H9 (cell line): ENCODE results near the gene TBC1D5. TPM values are rescaled to one million over a fixed set of nuclear protein-coding genes. Genes with fewer than 3 reads are reported as not detected.

Experiments used
- DNase-seq: peaks from one replicate; pipeline ENCODE4 v3.0.0-alpha.2; 2017
- H2AFZ ChIP-seq: one replicate; pipeline ENCODE4 v1.6.1; 2013; ENCODE audit warnings: mild to moderate bottlenecking, low read length, control low read depth, moderate library complexity
- H2AK5ac ChIP-seq: 2 replicates; pipeline ENCODE4 v1.6.1; 2013; ENCODE audit warnings: low read length, control low read depth, mixed read lengths; ENCODE audit not compliant: insufficient read length
- H2BK120ac ChIP-seq: one replicate; pipeline ENCODE4 v1.6.1; 2013; ENCODE audit warnings: low read depth, mild to moderate bottlenecking, low read length, control low read depth, inconsistent platforms; ENCODE audit not compliant: poor library complexity, severe bottlenecking
- H2BK12ac ChIP-seq: 2 replicates; pipeline ENCODE4 v1.6.1; 2013; ENCODE audit warnings: low read length, control low read depth, mixed read lengths, low read depth; ENCODE audit not compliant: insufficient read length
- H2BK15ac ChIP-seq: 2 replicates; pipeline ENCODE4 v1.6.1; 2013; ENCODE audit warnings: low read depth, low read length, control low read depth
- H2BK20ac ChIP-seq: one replicate; pipeline ENCODE4 v1.6.1; 2013; ENCODE audit warnings: low read depth, mild to moderate bottlenecking, low read length, control low read depth, inconsistent platforms; ENCODE audit not compliant: poor library complexity, severe bottlenecking
- H2BK5ac ChIP-seq: 2 replicates; pipeline ENCODE4 v1.6.1; 2013; ENCODE audit warnings: low read length, control low read depth, mixed read lengths; ENCODE audit not compliant: insufficient read length
- H3K14ac ChIP-seq: 2 replicates; pipeline ENCODE4 v1.6.1; 2013; ENCODE audit warnings: low read length, control low read depth; ENCODE audit not compliant: insufficient read depth
- H3K18ac ChIP-seq: 2 replicates; pipeline ENCODE4 v1.6.1; 2013; ENCODE audit warnings: low read depth, mild to moderate bottlenecking, mixed read lengths, low read length, control low read depth; ENCODE audit not compliant: insufficient read length
- H3K23ac ChIP-seq: 2 replicates; pipeline ENCODE4 v1.6.1; 2013; ENCODE audit warnings: low read length, control low read depth, mixed read lengths, low read depth; ENCODE audit not compliant: insufficient read length
- H3K23me2 ChIP-seq: 2 replicates; pipeline ENCODE4 v1.6.1; 2013; ENCODE audit warnings: low read depth, mild to moderate bottlenecking, mixed read lengths, low read length, control low read depth; ENCODE audit not compliant: insufficient read length, poor library complexity, severe bottlenecking
- H3K27ac ChIP-seq: 2 replicates; pipeline ENCODE4 v1.5.1; 2013; ENCODE audit warnings: low read length, control low read depth, mixed read lengths, low read depth; ENCODE audit not compliant: insufficient read length
- H3K27me3 ChIP-seq: 2 replicates; pipeline ENCODE4 v1.6.1; 2013; ENCODE audit warnings: low read length, control low read depth, inconsistent platforms; ENCODE audit not compliant: insufficient read depth
- H3K4ac ChIP-seq: 2 replicates; pipeline ENCODE4 v1.6.1; 2013; ENCODE audit warnings: low read depth, mild to moderate bottlenecking, control low read depth, inconsistent platforms, low read length, moderate library complexity
- H3K4me1 ChIP-seq: 2 replicates; pipeline ENCODE4 v1.6.1; 2013; ENCODE audit warnings: low read length, control low read depth, inconsistent platforms; ENCODE audit not compliant: insufficient read depth
- H3K4me2 ChIP-seq: 2 replicates; pipeline ENCODE4 v1.6.1; 2013; ENCODE audit warnings: low read length, control low read depth, mixed read lengths; ENCODE audit not compliant: insufficient read length, insufficient read depth
- H3K56ac ChIP-seq: 2 replicates; pipeline ENCODE4 v1.6.1; 2013; ENCODE audit warnings: low read depth, mild to moderate bottlenecking, mixed read lengths, low read length, control low read depth; ENCODE audit not compliant: insufficient read length
- H3K79me1 ChIP-seq: 2 replicates; pipeline ENCODE4 v1.6.1; 2013; ENCODE audit warnings: low read depth, mild to moderate bottlenecking, moderate library complexity, low read length, control low read depth, inconsistent platforms; ENCODE audit not compliant: insufficient read depth, poor library complexity, severe bottlenecking
- H3K79me2 ChIP-seq: 2 replicates; pipeline ENCODE4 v1.6.1; 2013; ENCODE audit warnings: low read length, control low read depth, inconsistent platforms; ENCODE audit not compliant: insufficient read depth
- H3K9ac ChIP-seq: 2 replicates; pipeline ENCODE4 v1.6.1; 2013; ENCODE audit warnings: low read length, control low read depth, mixed read lengths; ENCODE audit not compliant: insufficient read length; ENCODE audit errors: extremely low read depth
- H3K9me3 ChIP-seq: one replicate; pipeline ENCODE4 v1.6.1; 2013; ENCODE audit warnings: low read depth, low read length, inconsistent platforms; ENCODE audit not compliant: control insufficient read depth
- H3T11ph ChIP-seq: one replicate; pipeline ENCODE4 v1.6.1; 2013; ENCODE audit warnings: mild to moderate bottlenecking, low read length, control low read depth, inconsistent platforms
- H4K20me1 ChIP-seq: one replicate; pipeline ENCODE4 v1.6.1; 2013; ENCODE audit not compliant: control insufficient read depth, insufficient read length, insufficient read depth
- H4K5ac ChIP-seq: 2 replicates; pipeline ENCODE4 v1.6.1; 2013; ENCODE audit warnings: low read depth, mild to moderate bottlenecking, mixed read lengths, low read length, control low read depth; ENCODE audit not compliant: insufficient read length
- H4K8ac ChIP-seq: replicated peaks from 2 replicates; pipeline ENCODE4 v1.6.1; 2013; ENCODE audit warnings: low read length, control low read depth, mixed read lengths, low read depth; ENCODE audit not compliant: insufficient read length
- H4K91ac ChIP-seq: 2 replicates; pipeline ENCODE4 v1.6.1; 2013; ENCODE audit warnings: low read depth, mild to moderate bottlenecking, moderate library complexity, mixed read lengths, low read length, control low read depth; ENCODE audit not compliant: insufficient read length
- H3K27ac Mint-ChIP-seq, 3 experiments: 2 replicates in 2 of 3; 3 replicates in 1 of 3; pipeline ENCODE4 v1.8.0; 2020 to 2021; ENCODE audit warnings: mixed read lengths in 3 of 3, mild to moderate bottlenecking in 1 of 3, moderate library complexity in 1 of 3
- H3K27me3 Mint-ChIP-seq: 2 replicates; pipeline ENCODE4 v1.8.0; 2021; ENCODE audit warnings: low read depth, mild to moderate bottlenecking, moderate library complexity, mixed read lengths
- H3K36me3 Mint-ChIP-seq, 3 experiments: 2 replicates in 2 of 3; 3 replicates in 1 of 3; pipeline ENCODE4 v1.8.0; 2020 to 2021; ENCODE audit warnings: low read depth in 3 of 3, mixed read lengths in 3 of 3; ENCODE audit not compliant: insufficient read depth in 1 of 3
- H3K4me1 Mint-ChIP-seq, 2 experiments: 2 replicates each; pipeline ENCODE4 v1.8.0; 2020; ENCODE audit warnings: mixed read lengths in 2 of 2
- H3K4me3 Mint-ChIP-seq, 2 experiments: 2 replicates in 1 of 2; 3 replicates in 1 of 2; pipeline ENCODE4 v1.8.0; 2020 to 2021; ENCODE audit warnings: mild to moderate bottlenecking in 2 of 2, mixed read lengths in 2 of 2, moderate library complexity in 1 of 2
- H3K9me3 Mint-ChIP-seq, 2 experiments: 2 replicates in 1 of 2; 3 replicates in 1 of 2; pipeline ENCODE4 v1.8.0; 2020; ENCODE audit warnings: mild to moderate bottlenecking in 2 of 2, mixed read lengths in 2 of 2, moderate library complexity in 1 of 2
- CTCF ChIP-seq: fragments of 200-600 bp; sonication (generic); conservative IDR thresholded peaks from 3 replicates; pipeline ENCODE4 v1.8.0; 2021; ENCODE audit warnings: antibody characterized with exemption, mild to moderate bottlenecking
- WGBS: extraction: QIAGEN DNeasy Blood & Tissue Kit; methylation state at CpG from one replicate; pipeline ENCODE4 v1.1.7; 2013; ENCODE audit warnings: missing lambda C conversion rate, low lambda C conversion rate, mixed read lengths; ENCODE audit not compliant: insufficient read length; ENCODE audit errors: extremely low coverage; 5-methylcytosine and 5-hydroxymethylcytosine counted together
- total RNA-seq: library from RNA; stranded (reverse); gene quantifications from 2 replicates; pipeline ENCODE4 v1.2.1, GENCODE V29; 2021

TBC1D5 gene
- total RNA-seq, 1 experiment from 2014 or later = 25.0 TPM

GRCh38 chr3:17555525-17555924 lies 186.9 kb downstream of the TBC1D5 start:
- no peak overlapping the region for H3K56ac ChIP-seq
- H3K4me2 ChIP-seq = no peak overlapping the region

More at GRCh38 chr3:17555525-17555924, 186.9 kb downstream of the TBC1D5 start:
- H4K91ac ChIP-seq = no peak overlapping the region
- no CpG with 5 or more reads among the region's 2 CpGs for WGBS
- H3K14ac ChIP-seq = no peak overlapping the region
- Mint-ChIP-seq H3K9me3 (no peaks in the 10 kb centered on the region), H3K36me3 (no peaks in the 10 kb centered on the region), H3K27me3 (no peaks in the 10 kb centered on the region), H3K27ac (peak overlapping the region in 1 of 3 experiments; percentile 27; a peak in 1 of 7 replicates), H3K4me3 (no peak overlapping the region), H3K4me1 (peaks cover 31 to 48% of the 10 kb centered on the region in 2 experiments)
- no peaks in the 10 kb centered on the region for H3K23me2 ChIP-seq
- no peak overlapping the region for H2BK20ac ChIP-seq
- no peak overlapping the region for H3K27ac ChIP-seq
- H3K79me1 ChIP-seq = no peaks in the 10 kb centered on the region
- H2BK15ac ChIP-seq = no peak overlapping the region
- TF ChIP-seq CTCF = no peak
- H3K18ac ChIP-seq = no peak overlapping the region
- no peak overlapping the region for H2BK5ac ChIP-seq
- H4K20me1 ChIP-seq = no peaks in the 10 kb centered on the region
- H3K23ac ChIP-seq = no peak overlapping the region
- no peak overlapping the region for H2BK12ac ChIP-seq
- H3K4me1 ChIP-seq = no peaks in the 10 kb centered on the region; the same call in 1 of the 2 replicates
- no peaks in the 10 kb centered on the region for H3K79me2 ChIP-seq
- H2AFZ ChIP-seq = no peak overlapping the region
- no peak overlapping the region for H2BK120ac ChIP-seq
- H3K9ac ChIP-seq = no peak overlapping the region
- H3K27me3 ChIP-seq = no peaks in the 10 kb centered on the region
- no peaks in the 10 kb centered on the region for H3K9me3 ChIP-seq
- DNase-seq = no peak
- H4K8ac ChIP-seq = no peak overlapping the region
- H4K5ac ChIP-seq = no peak overlapping the region
- H3T11ph ChIP-seq = no peak overlapping the region
- no peak overlapping the region for H3K4ac ChIP-seq
- no peak overlapping the region for H2AK5ac ChIP-seq
